GM12801 (cell line): ENCODE measurements around the gene TEK.

Source experiments
- CTCF ChIP-seq: IDR thresholded peaks from one replicate; pipeline ENCODE4 v1.5.1; 2011; ENCODE audit warnings: control low read depth; ENCODE audit not compliant: insufficient read length; ENCODE audit errors: extremely low read depth

Gene TEK

GRCh38 chr9:27162045-27162444, 53.0 kb downstream of the TEK start:
- TF ChIP-seq CTCF, result no peak

- no peak for TF ChIP-seq CTCF
These were observed 56.0 kb downstream of the TEK start for GRCh38 chr9:27165068-27165467.

- TF ChIP-seq CTCF, result no peak
These were observed 56.6 kb downstream of the TEK start for GRCh38 chr9:27165670-27166069.

GRCh38 chr9:27168496-27168895, 59.5 kb downstream of the TEK start:
- TF ChIP-seq CTCF, result no peak

- no peak for TF ChIP-seq CTCF
These were observed 59.9 kb downstream of the TEK start for GRCh38 chr9:27168951-27169350.

GRCh38 chr9:27176971-27177370, 67.9 kb downstream of the TEK start:
- no peak for TF ChIP-seq CTCF

GRCh38 chr9:27179245-27179865, 70.3 kb downstream of the TEK start:
- TF ChIP-seq CTCF, result no peak
